GM21381 (cell line): Measurements from ENCODE around the gene NABP2.
"Not testable (repeated sequence)": the region's sequence is repeated elsewhere in the genome, so short reads cannot be mapped to it uniquely, and the experiment has no call there.

Experiments used
- ATAC-seq: cut with Tn5 transposase; IDR thresholded peaks from one replicate; pipeline ENCODE4 v1.9.1; 2021; ENCODE audit warnings: mild to moderate bottlenecking, moderate library complexity; ENCODE audit not compliant: unreplicated experiment

Gene NABP2

DNA sequence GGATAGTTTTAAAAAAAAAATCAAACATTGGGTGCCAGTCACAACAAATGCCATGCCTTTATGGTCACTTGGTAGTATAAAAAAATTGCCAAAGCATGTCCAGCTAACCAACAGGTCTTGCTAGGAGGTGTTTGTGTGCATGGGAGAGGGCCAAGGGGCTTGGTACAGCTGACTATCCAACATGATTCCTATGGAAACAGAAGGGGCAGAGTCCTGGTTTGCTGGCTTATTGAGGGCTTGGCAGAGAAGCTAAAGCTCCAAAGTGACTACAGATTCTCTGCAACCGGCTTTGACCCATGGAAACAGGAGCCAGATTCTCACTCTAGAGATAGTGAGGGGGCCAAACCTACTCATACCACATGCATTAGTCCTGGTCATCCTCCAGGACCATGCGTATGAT lies 48.3 kb downstream of the NABP2 start:
- not testable (repeated sequence) for ATAC-seq

DNA sequence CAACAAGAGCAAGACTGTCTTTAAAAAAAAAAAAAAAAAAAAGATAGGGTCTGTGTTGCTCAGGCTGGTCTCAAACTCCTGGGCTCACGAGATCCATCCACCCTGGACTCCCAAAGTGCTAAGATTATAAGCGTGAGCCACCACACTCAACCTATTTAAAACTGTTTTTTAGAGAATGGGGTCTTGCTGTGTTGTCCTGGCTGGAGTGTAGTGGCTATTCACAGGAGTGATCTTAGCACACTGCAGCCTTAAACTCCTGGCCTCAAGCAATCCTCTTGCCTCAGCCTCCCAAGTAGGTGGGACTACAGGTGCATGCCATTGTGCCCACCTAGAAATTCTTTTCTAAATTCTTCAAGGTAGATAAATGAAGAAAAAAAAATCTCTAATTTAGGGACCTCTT lies 50.2 kb downstream of the NABP2 start:
- no peak for ATAC-seq

DNA sequence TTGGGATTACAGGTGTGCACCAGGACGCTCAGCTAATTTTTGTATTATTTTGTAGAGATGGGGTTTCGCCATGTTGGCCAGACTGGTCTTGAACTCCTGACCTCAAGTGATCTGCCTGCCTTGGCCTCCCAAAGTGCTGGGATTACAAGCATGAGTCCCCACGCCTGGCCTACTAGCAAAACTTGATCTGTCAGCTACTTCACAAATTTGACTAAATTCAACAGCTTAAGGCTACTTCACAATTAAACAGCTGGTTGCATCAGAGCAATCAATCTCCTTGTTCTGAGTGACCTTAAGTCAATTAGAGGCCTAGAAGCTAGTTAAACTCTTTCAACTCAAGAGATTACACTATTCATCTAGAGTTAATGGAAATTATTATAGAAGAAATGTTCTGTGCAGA lies 54.8 kb downstream of the NABP2 start:
- ATAC-seq, result no peak
